Activated CD8-positive, alpha-beta T cell treated with anti-CD3 and anti-CD28 coated beads, Interleukin-2, amount 10 ng/mL, durations not matched to agents 7 days and 5 days (primary cell): ENCODE measurements around the gene NES. TPM values are rescaled to one million over a fixed set of nuclear protein-coding genes. Genes with fewer than 3 reads are reported as not detected.

ENCODE experiments used
- ATAC-seq: fragments of 150-1000 bp; cut with Tn5 transposase; one replicate; pipeline ENCODE4 v1.10.0; 2021; ENCODE audit warnings: moderate library complexity
- CTCF ChIA-PET: fragments of 350-600 bp; sonication (Branson Sonifier 250); formaldehyde crosslinking; loops from one replicate; lab custom pipeline; 2021; ENCODE audit warnings: antibody characterized with exemption; lab: Charles Lee
- POLR2A ChIA-PET: fragments of 350-600 bp; sonication (Branson Sonifier 250); formaldehyde crosslinking; loops from one replicate; lab custom pipeline; 2021; ENCODE audit warnings: antibody characterized with exemption; lab: Charles Lee
- DNase-seq: peaks from one replicate; pipeline ENCODE4 v3.0.0-alpha.2; 2020
- H3K27ac Mint-ChIP-seq: one replicate; pipeline ENCODE4 v1.8.0; 2021; ENCODE audit warnings: mild to moderate bottlenecking, mixed read lengths
- H3K27me3 Mint-ChIP-seq: one replicate; pipeline ENCODE4 v1.8.0; 2021; ENCODE audit warnings: low read depth, mixed read lengths
- H3K36me3 Mint-ChIP-seq: one replicate; pipeline ENCODE4 v1.8.0; 2021; ENCODE audit warnings: low read depth, mixed read lengths
- H3K4me1 Mint-ChIP-seq: one replicate; pipeline ENCODE4 v1.8.0; 2021; ENCODE audit warnings: low read depth, mixed read lengths
- H3K4me3 Mint-ChIP-seq: one replicate; pipeline ENCODE4 v1.8.0; 2021; ENCODE audit warnings: mild to moderate bottlenecking, mixed read lengths
- H3K9me3 Mint-ChIP-seq: one replicate; pipeline ENCODE4 v1.8.0; 2022; ENCODE audit warnings: mixed read lengths; ENCODE audit not compliant: insufficient read depth
- total RNA-seq, 2 experiments: library from RNA; stranded (reverse); gene quantifications; one replicate each; pipeline ENCODE4 v1.2.3, GENCODE V29; 2021

Gene NES
- total RNA-seq, 2 experiments from 2014 or later: not detected

DNA sequence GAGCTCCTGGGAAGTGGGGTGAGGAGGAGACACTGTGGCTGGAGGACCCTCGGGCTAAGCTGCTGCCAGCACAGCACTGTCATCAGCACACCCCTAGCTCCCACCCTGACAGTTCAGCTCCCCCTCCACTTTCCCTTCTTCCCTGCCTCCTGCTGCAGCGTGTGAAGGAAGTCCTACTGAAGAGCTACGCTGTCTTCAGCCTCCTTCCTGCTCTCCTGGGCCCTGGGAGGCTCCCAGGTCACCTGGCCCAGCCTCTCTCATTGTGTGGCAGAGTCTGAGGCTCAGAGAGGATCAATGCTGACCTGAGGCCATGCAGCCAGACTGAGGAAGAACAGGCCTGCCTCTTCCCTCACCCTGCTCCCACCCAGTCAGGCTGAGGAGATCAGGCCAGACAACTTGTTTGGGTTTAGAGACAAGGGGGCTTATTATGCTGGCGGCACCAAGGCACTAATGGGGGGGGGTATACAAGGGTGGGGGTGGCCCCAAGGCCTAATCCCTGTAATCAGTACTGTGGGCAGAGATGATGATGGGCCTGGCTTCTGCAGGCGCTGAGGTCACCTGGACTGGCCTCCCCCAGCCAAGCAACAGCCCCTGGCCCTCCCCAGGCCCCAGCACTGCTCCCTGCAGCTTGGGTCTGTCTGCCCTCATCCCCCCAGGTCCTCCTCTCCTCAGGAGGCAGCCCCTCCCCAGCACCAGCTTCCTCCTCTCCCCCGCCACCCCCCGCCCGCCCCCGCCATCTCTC lies 9.1 kb downstream of the NES start:
- no peak for DNase-seq
- Mint-ChIP-seq H3K4me3 (no peak overlapping the region), H3K4me1 (peaks cover 21% of the 10 kb centered on the region), H3K27me3 (peaks cover 26% of the 10 kb centered on the region), H3K36me3 (no peaks in the 10 kb centered on the region), H3K27ac (peak overlapping the region; percentile 30), H3K9me3 (no peaks in the 10 kb centered on the region)
- ChIA-PET CTCF (no interaction called here), POLR2A (no interaction called here)
- no peak for ATAC-seq

DNA sequence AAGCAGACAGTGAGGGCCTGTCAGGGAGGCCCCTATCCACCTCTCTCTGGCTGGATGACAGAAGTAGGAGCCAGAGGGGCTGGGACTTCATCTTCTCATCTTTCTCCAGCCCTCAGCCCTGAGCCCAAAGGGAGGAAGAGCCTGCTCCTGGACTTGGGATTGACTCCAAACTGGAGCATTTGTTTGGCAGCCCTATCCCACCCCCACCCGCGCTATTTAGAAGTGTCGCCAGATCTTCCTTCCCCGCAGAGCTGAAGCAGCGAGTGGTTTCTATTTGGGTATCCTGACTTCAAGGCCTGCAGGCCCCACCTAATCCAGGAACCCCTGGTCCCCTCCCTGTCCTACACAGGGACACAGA lies 9.6 kb downstream of the NES start:
- H3K4me1 Mint-ChIP-seq: peaks cover 26% of the 10 kb centered on the region
- no peak overlapping the region for H3K27ac Mint-ChIP-seq
- no peak overlapping the region for H3K4me3 Mint-ChIP-seq
- CTCF ChIA-PET: no interaction called here
- ATAC-seq: no peak
- peaks cover 25% of the 10 kb centered on the region for H3K27me3 Mint-ChIP-seq
- H3K36me3 Mint-ChIP-seq: no peaks in the 10 kb centered on the region
- POLR2A ChIA-PET: no interaction called here
- no peaks in the 10 kb centered on the region for H3K9me3 Mint-ChIP-seq
- no peak for DNase-seq

DNA sequence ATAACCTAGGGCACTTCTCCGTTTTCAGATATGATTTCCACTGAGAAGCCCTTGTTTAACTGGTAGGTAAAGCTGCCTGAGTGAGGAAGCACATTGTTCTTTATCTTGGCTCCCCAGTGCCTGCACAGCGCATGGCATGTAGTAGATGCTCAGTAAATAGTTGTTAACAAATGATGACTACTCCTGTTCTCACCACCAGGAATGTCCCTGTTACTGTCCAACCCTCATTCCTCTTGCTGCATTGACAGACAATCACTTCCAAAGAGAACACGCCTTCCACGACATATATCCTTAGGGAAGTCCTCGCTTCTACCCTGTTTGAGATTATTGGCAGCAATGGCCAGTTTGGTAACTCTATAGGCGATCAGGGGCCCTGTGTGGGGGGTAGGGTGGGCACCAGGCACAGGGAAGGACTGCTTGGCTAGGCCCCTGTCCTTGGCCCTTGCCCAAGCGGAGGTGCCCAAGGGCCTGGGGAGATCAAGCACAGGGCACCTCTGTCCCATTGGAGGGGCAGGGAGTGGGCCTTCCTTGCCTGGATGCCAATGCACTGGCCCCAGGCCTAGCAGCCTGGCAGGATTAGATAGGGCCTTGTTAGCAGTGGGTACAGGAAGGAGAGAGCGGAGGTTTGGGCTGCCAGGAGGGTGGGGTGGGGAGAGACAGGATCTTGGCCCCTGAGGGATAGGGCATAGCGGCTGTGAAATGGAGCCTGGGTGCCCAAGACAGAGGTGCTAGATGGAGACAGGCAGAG lies 10.2 kb downstream of the NES start:
- no peak for ATAC-seq
- DNase-seq: no peak
- Mint-ChIP-seq H3K4me1 (peaks cover 31% of the 10 kb centered on the region), H3K27ac (no peak overlapping the region), H3K36me3 (no peaks in the 10 kb centered on the region), H3K9me3 (no peaks in the 10 kb centered on the region), H3K4me3 (no peak overlapping the region), H3K27me3 (peaks cover 20% of the 10 kb centered on the region)
- POLR2A ChIA-PET: no interaction called here
- CTCF ChIA-PET: interaction anchor here (2.5 kb wide), 1 partner anchor 22 kb away, joined by 11 read pairs; no protein-coding TSS in a partner anchor

DNA sequence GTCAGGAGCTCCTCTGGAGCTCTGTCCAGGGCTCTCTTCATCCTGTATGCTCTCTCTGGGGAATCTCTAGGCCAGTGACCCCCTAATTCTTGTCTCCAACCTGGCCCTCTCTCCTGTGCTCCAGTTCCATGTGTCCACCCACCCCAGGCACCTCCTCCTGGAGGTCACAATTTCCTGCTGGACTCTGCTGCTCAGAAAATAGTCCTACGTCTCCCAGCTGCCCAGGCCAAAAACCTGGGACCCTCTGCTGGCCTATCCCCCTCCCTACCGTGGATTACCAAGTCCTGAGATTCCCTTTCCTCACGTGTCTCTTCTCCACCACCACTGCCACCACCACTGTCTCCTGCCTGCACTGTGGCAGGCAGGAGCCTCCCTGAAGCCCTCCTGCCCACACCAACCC lies 11.7 kb downstream of the NES start:
- POLR2A ChIA-PET: no interaction called here

DNA sequence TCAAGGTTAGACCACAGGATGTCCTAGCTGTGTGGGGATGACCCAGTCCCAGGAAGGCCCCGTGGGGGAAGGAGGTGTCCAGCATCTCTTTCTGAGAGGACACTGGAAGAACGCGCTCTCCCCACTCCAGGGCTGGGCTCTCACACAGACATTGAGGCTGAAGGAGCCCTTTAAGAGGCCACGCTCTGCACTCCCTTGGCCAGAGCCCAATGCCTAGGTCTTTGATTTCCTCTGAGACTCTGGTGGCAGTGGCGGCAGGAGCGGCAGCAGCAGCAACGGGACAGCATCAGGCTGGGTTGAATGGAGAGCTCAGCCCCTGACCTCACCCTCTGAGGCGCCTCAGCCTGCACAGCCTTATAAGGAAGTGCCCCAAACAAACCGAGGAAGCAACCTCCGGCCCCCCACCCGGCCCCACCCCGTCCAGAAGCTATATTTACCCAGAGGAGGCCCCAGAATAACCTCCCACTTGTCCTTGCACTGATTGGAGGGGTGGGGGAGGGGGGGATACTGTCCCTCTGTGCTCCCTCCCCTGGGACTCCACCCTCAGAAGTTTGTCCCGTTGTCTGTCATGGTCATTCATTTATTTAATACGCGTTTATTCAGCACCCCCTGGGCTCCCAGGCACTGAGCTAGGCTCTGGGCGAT lies 12.3 kb downstream of the NES start:
- Mint-ChIP-seq H3K4me1 (peaks cover 52% of the 10 kb centered on the region), H3K27ac (no peak overlapping the region), H3K9me3 (no peaks in the 10 kb centered on the region), H3K36me3 (no peaks in the 10 kb centered on the region), H3K27me3 (peaks cover 9% of the 10 kb centered on the region), H3K4me3 (no peak overlapping the region)
- ChIA-PET POLR2A (no interaction called here), CTCF (interaction anchor here (0.9 to 2.5 kb wide), 7 partner anchors 12 to 61 kb away, joined by 3 to 11 read pairs (median 9); partner anchors contain the start of gene NES)
- ATAC-seq (no peak), DNase-seq (no peak)

More for the DNA sequence above, 11.7 kb downstream of the NES start:
- Mint-ChIP-seq H3K4me3 (no peak overlapping the region), H3K4me1 (peaks cover 46% of the 10 kb centered on the region), H3K9me3 (no peaks in the 10 kb centered on the region), H3K27me3 (peaks cover 9% of the 10 kb centered on the region), H3K27ac (no peak overlapping the region), H3K36me3 (no peaks in the 10 kb centered on the region)
- DNase-seq: no peak
- ATAC-seq: no peak
- CTCF ChIA-PET: interaction anchor here (1.3 to 2.5 kb wide), 6 partner anchors 11 to 60 kb away, joined by 4 to 11 read pairs (median 9); partner anchors contain the start of gene NES

DNA sequence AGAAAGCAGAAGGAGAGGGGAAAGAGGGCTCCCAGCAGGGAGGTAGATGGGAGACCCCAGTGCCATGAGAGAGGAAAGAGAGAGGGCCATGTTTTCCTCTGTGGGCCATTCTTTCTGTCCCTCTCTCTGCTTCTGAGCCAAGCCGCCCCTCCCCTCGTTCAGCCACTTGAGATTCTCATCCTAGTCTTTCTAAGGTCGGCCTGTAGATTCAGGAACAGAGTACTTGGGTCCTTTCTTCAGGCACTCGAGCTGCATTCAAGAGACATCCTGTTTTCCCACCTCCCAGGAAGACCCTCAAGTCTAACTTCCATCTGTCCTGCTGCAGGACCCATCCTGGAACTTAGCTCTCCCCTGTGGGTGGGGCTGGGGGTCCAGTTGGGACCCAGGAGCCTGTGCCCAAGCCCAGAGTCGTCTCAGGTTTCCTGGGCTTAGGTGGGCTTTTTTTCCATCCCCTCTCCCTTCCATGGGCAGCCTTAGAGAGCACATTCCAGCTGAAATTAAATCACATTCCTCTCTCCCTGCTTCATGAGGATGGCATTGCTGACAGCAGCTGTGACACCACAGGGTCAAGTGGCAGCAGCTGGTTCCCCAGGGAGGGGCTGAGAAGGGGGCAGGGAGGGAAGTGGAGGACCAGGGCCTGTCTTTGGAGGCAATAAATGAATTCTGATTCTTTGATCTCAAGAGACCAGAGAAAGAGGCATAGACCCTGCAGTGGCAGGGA lies 13.0 kb downstream of the NES start:
- Mint-ChIP-seq H3K27me3 (peaks cover 9% of the 10 kb centered on the region), H3K36me3 (no peaks in the 10 kb centered on the region), H3K4me3 (no peak overlapping the region), H3K4me1 (peaks cover 59% of the 10 kb centered on the region), H3K9me3 (no peaks in the 10 kb centered on the region), H3K27ac (no peak overlapping the region)
- ChIA-PET CTCF (interaction anchor here (0.9 to 2.5 kb wide), 7 partner anchors 13 to 62 kb away, joined by 3 to 11 read pairs (median 9); partner anchors contain the start of gene NES), POLR2A (no interaction called here)
- no peak for ATAC-seq
- DNase-seq: no peak

DNA sequence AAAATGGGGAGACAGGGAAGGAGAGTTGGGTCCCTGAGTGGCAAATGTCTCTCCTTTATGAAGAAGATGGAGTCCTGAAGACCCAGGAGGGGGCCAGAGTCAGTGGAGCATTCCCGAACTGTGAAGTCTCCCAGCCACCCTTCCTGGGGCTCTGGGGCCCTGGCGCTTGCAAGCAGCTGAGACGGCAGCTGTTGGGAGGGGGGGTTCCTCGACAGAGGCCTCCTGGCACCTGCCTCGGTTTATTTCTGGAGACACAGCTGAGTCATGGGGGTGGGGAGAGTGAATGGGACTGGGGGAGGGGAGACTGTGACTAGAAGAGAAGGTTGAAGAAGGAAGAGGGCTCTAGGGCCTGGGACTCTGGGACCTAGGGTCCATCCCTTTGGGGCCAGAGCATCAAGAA lies 14.0 kb downstream of the NES start:
- peaks cover 9% of the 10 kb centered on the region for H3K27me3 Mint-ChIP-seq
- ChIA-PET CTCF (interaction anchor here (2.5 to 8.0 kb wide), 2 partner anchors 22 to 42 kb away, joined by 12 to 135 read pairs; no protein-coding TSS in a partner anchor), POLR2A (no interaction called here)
- peaks cover 68% of the 10 kb centered on the region for H3K4me1 Mint-ChIP-seq
- no peak overlapping the region for H3K4me3 Mint-ChIP-seq
- H3K27ac Mint-ChIP-seq: peak overlapping the region; percentile 7
- DNase-seq (no peak), ATAC-seq (no peak)
- no peaks in the 10 kb centered on the region for H3K9me3 Mint-ChIP-seq
- H3K36me3 Mint-ChIP-seq: no peaks in the 10 kb centered on the region

DNA sequence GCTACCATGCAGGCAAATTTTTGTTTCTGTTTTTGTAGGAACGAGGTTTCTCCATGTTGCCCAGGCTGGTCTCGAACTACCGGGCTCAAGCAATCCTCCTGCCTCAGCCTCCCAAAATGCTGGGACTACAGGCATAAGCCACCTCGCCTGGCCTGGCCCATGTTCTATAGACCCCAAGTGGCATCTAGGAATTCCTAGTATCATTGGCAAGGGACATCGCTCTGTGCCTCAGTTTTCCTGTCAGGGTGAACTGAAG lies 14.5 kb downstream of the NES start:
- ChIA-PET CTCF (interaction anchor here (2.0 to 8.5 kb wide), 5 partner anchors 8 to 65 kb away, joined by 5 to 135 read pairs (median 53); partner anchors contain the start of genes CRABP2, ISG20L2 and METTL25B), POLR2A (no interaction called here)
- Mint-ChIP-seq H3K4me1 (peaks cover 72% of the 10 kb centered on the region), H3K27ac (peak overlapping the region; percentile 7), H3K36me3 (no peaks in the 10 kb centered on the region), H3K4me3 (no peak overlapping the region), H3K27me3 (peaks cover 11% of the 10 kb centered on the region), H3K9me3 (no peaks in the 10 kb centered on the region)
- ATAC-seq (no peak), DNase-seq (no peak)

DNA sequence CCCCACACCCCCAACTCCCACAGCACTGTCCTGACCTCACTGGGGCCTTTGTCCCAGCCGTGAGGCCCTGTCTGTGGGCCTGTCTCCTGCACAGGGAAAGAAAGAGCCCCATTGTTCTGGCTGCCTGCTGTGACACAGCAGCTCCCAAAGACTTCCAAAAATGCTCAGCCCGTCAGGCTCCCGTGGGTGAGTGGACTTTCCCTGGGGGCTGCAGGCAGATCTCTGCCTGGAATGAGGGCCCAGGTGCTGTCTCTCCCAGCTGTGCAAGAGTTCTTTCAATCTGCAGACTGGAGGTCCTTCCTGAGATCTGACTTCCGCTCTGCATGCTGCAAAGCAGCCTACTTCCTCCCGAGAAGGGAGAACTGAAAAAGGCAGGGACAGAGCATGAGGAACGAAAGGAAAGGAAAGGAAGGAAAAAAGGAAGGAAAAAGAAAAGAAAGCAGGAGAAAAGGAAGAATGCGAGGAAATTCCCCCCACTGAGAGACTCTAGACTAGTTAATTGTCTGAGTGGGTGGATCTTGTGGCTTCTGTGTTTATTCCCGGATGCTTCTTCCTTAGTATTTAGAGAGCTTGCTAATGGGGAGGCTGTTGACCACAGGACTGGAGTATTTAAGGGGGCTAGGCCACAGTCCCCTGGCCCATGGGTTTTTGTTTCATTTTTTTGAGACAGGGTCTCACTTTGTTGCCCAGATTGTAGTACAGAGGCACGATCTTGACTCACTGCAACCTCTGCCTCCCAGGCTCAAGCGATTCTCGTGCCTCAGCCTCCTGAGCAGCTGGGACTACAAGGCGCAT lies 15.0 kb downstream of the NES start:
- DNase-seq: no peak
- ATAC-seq: no peak
- Mint-ChIP-seq H3K36me3 (no peaks in the 10 kb centered on the region), H3K9me3 (no peaks in the 10 kb centered on the region), H3K27me3 (peaks cover 15% of the 10 kb centered on the region), H3K4me1 (peaks cover 77% of the 10 kb centered on the region), H3K27ac (peak overlapping the region; percentile 33), H3K4me3 (no peak overlapping the region)
- CTCF ChIA-PET: interaction anchor here (1.2 to 8.5 kb wide), 10 partner anchors 8 to 249 kb away, joined by 3 to 240 read pairs (median 32); partner anchors contain the start of genes CRABP2, ISG20L2, METTL25B and NES
- POLR2A ChIA-PET: interaction anchor here (1.3 to 1.6 kb wide), 2 partner anchors 64 to 66 kb away, joined by 4 read pairs; partner anchors contain the start of genes ISG20L2 and METTL25B

DNA sequence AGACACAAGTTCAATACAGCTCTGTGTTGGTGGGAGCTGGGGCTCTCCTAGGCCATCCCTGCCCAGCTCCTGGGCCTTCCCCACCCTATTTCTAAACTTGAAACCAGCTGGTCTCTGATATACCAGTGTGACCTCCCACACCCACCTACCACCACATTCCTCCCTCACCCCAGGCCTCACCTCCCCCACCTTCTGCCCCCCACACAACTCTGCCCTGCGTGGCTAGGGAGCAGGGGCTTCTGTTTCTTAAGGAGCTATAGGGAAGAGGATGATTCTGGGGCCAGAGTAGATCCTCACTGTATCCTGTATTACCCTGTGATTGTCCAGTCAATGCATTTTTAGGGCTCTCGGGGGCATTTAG lies 16.5 kb downstream of the NES start:
- CTCF ChIA-PET: interaction anchor here (0.8 to 8.5 kb wide), 25 partner anchors 10 to 275 kb away, joined by 3 to 240 read pairs (median 6); partner anchors contain the start of genes CRABP2, ISG20L2, METTL25B and NAXE
- Mint-ChIP-seq H3K4me3 (peak overlapping the region; percentile 72), H3K9me3 (no peaks in the 10 kb centered on the region), H3K27me3 (peaks cover 29% of the 10 kb centered on the region), H3K4me1 (peaks cover 82% of the 10 kb centered on the region), H3K27ac (peak overlapping the region; percentile 90), H3K36me3 (no peaks in the 10 kb centered on the region)
- ATAC-seq (peak; percentile 4), DNase-seq (no peak)
- POLR2A ChIA-PET: interaction anchor here (1.1 to 1.6 kb wide), 2 partner anchors 65 to 478 kb away, joined by 3 to 4 read pairs; no protein-coding TSS in a partner anchor
